ENCODE measurements around the gene DRGX.

The DRGX gene

GRCh38 chr10:49363309-49364031 is 32.4 kb downstream of the DRGX start:
- Mint-ChIP-seq H3K4me1 (peaks cover 17% of the 10 kb centered on the region), H3K36me3 (no peaks in the 10 kb centered on the region), H3K4me3 (no peak overlapping the region), H3K27me3 (no peaks in the 10 kb centered on the region), H3K27ac (peak overlapping the region; percentile 96), H3K9me3 (no peaks in the 10 kb centered on the region)
- ATAC-seq: no peak

- no peaks in the 10 kb centered on the region for H3K36me3 Mint-ChIP-seq
- peak overlapping the region; percentile 96 for H3K27ac Mint-ChIP-seq
- peaks cover 17% of the 10 kb centered on the region for H3K4me1 Mint-ChIP-seq
- peak; percentile 94 for ATAC-seq
- peak overlapping the region; percentile 66 for H3K4me3 Mint-ChIP-seq
- no peaks in the 10 kb centered on the region for H3K9me3 Mint-ChIP-seq
- no peaks in the 10 kb centered on the region for H3K27me3 Mint-ChIP-seq
Observed at GRCh38 chr10:49362596-49363260, 33.2 kb downstream of the DRGX start.

GRCh38 chr10:49361735-49362568 is 33.9 kb downstream of the DRGX start:
- ATAC-seq: no peak
- Mint-ChIP-seq H3K27me3 (no peaks in the 10 kb centered on the region), H3K4me3 (no peak overlapping the region), H3K36me3 (no peaks in the 10 kb centered on the region), H3K4me1 (peaks cover 17% of the 10 kb centered on the region), H3K27ac (peak overlapping the region; percentile 96), H3K9me3 (peaks cover 1% of the 10 kb centered on the region)

GRCh38 chr10:49361178-49361554 is 34.7 kb downstream of the DRGX start:
- no peak for ATAC-seq
- Mint-ChIP-seq H3K27me3 (no peaks in the 10 kb centered on the region), H3K27ac (no peak overlapping the region), H3K9me3 (peaks cover 4% of the 10 kb centered on the region), H3K36me3 (no peaks in the 10 kb centered on the region), H3K4me3 (no peak overlapping the region), H3K4me1 (peaks cover 17% of the 10 kb centered on the region)

GRCh38 chr10:49360271-49361177 is 35.4 kb downstream of the DRGX start:
- Mint-ChIP-seq H3K27ac (no peak overlapping the region), H3K9me3 (peaks cover 4% of the 10 kb centered on the region), H3K4me1 (peaks cover 17% of the 10 kb centered on the region)

GRCh38 chr10:49359349-49360270 is 36.3 kb downstream of the DRGX start:
- ATAC-seq: no peak
- H3K4me1 Mint-ChIP-seq: peaks cover 17% of the 10 kb centered on the region
- no peaks in the 10 kb centered on the region for H3K27me3 Mint-ChIP-seq

More at GRCh38 chr10:49360271-49361177, 35.4 kb downstream of the DRGX start:
- no peaks in the 10 kb centered on the region for H3K36me3 Mint-ChIP-seq
- ATAC-seq: no peak
- no peak overlapping the region for H3K4me3 Mint-ChIP-seq
- no peaks in the 10 kb centered on the region for H3K27me3 Mint-ChIP-seq

GRCh38 chr10:49357910-49358309 is 38.0 kb downstream of the DRGX start:
- Mint-ChIP-seq H3K27me3 (no peaks in the 10 kb centered on the region), H3K4me3 (no peak overlapping the region), H3K4me1 (peaks cover 12% of the 10 kb centered on the region), H3K27ac (no peak overlapping the region), H3K9me3 (peaks cover 4% of the 10 kb centered on the region), H3K36me3 (no peaks in the 10 kb centered on the region)
- no peak for ATAC-seq

More at GRCh38 chr10:49359349-49360270, 36.3 kb downstream of the DRGX start:
- Mint-ChIP-seq H3K4me3 (no peak overlapping the region), H3K36me3 (no peaks in the 10 kb centered on the region), H3K27ac (no peak overlapping the region), H3K9me3 (peaks cover 4% of the 10 kb centered on the region)

GRCh38 chr10:49356944-49357343 is 38.9 kb downstream of the DRGX start:
- H3K36me3 Mint-ChIP-seq: no peaks in the 10 kb centered on the region
- no peak overlapping the region for H3K4me3 Mint-ChIP-seq
- ATAC-seq: no peak
- peaks cover 4% of the 10 kb centered on the region for H3K9me3 Mint-ChIP-seq
- no peaks in the 10 kb centered on the region for H3K27me3 Mint-ChIP-seq
- H3K4me1 Mint-ChIP-seq: peaks cover 3% of the 10 kb centered on the region
- no peak overlapping the region for H3K27ac Mint-ChIP-seq

- Mint-ChIP-seq H3K36me3 (no peaks in the 10 kb centered on the region), H3K9me3 (peaks cover 4% of the 10 kb centered on the region), H3K27me3 (no peaks in the 10 kb centered on the region), H3K27ac (no peak overlapping the region), H3K4me1 (no peaks in the 10 kb centered on the region), H3K4me3 (no peak overlapping the region)
- ATAC-seq: no peak
Observed at GRCh38 chr10:49356181-49356580, 39.7 kb downstream of the DRGX start.

- ATAC-seq: no peak
- Mint-ChIP-seq H3K27me3 (peaks cover 6% of the 10 kb centered on the region), H3K36me3 (peaks cover 4% of the 10 kb centered on the region), H3K4me3 (no peak overlapping the region), H3K9me3 (peaks cover 7% of the 10 kb centered on the region), H3K27ac (no peak overlapping the region), H3K4me1 (no peaks in the 10 kb centered on the region)
Observed at GRCh38 chr10:49355221-49355620, 40.7 kb downstream of the DRGX start.

GRCh38 chr10:49354593-49354992 is 41.3 kb downstream of the DRGX start:
- peaks cover 10% of the 10 kb centered on the region for H3K27me3 Mint-ChIP-seq
- H3K9me3 Mint-ChIP-seq: peaks cover 10% of the 10 kb centered on the region
- no peak overlapping the region for H3K4me3 Mint-ChIP-seq
- peaks cover 11% of the 10 kb centered on the region for H3K36me3 Mint-ChIP-seq
- no peak overlapping the region for H3K27ac Mint-ChIP-seq
- no peak for ATAC-seq
- no peaks in the 10 kb centered on the region for H3K4me1 Mint-ChIP-seq

- Mint-ChIP-seq H3K27me3 (peaks cover 10% of the 10 kb centered on the region), H3K9me3 (peaks cover 14% of the 10 kb centered on the region), H3K27ac (no peak overlapping the region), H3K4me1 (no peaks in the 10 kb centered on the region), H3K36me3 (peaks cover 11% of the 10 kb centered on the region), H3K4me3 (no peak overlapping the region)
- no peak for ATAC-seq
Observed at GRCh38 chr10:49353895-49354566, 41.9 kb downstream of the DRGX start.

- no peak overlapping the region for H3K27ac Mint-ChIP-seq
- H3K4me3 Mint-ChIP-seq: no peak overlapping the region
- H3K9me3 Mint-ChIP-seq: peaks cover 14% of the 10 kb centered on the region
- H3K36me3 Mint-ChIP-seq: peaks cover 11% of the 10 kb centered on the region
- peaks cover 10% of the 10 kb centered on the region for H3K27me3 Mint-ChIP-seq
- ATAC-seq: no peak
- H3K4me1 Mint-ChIP-seq: no peaks in the 10 kb centered on the region
Observed at GRCh38 chr10:49353026-49353894, 42.6 kb downstream of the DRGX start.
